Hepatocyte (in vitro differentiated cells): ENCODE data around the gene EBI3. TPM values are rescaled to one million over a fixed set of nuclear protein-coding genes. Genes with fewer than 3 reads are reported as not detected.

Source experiments
- DNase-seq: peaks from one replicate; pipeline ENCODE4 v3.0.0-alpha.2; 2016; ENCODE audit warnings: low spot score
- H2AFZ ChIP-seq: fragments of 200-600 bp; sonication (generic); 2 replicates; pipeline ENCODE4 v1.6.0; 2016; ENCODE audit warnings: antibody characterized with exemption, mild to moderate bottlenecking
- H3K27ac ChIP-seq: fragments of 200-600 bp; sonication (generic); 2 replicates; pipeline ENCODE4 v1.5.1; 2016; ENCODE audit warnings: mild to moderate bottlenecking
- H3K27me3 ChIP-seq: fragments of 200-600 bp; sonication (generic); 2 replicates; pipeline ENCODE4 v1.6.1; 2016
- H3K36me3 ChIP-seq: fragments of 200-600 bp; sonication (generic); replicated peaks from 2 replicates; pipeline ENCODE4 v1.5.1; 2016; ENCODE audit warnings: low read depth; ENCODE audit not compliant: insufficient read depth
- H3K4me1 ChIP-seq: fragments of 200-600 bp; sonication (generic); 2 replicates; pipeline ENCODE4 v1.5.1; 2016; ENCODE audit warnings: mild to moderate bottlenecking, moderate library complexity; ENCODE audit not compliant: insufficient read depth
- H3K4me2 ChIP-seq: fragments of 200-600 bp; sonication (generic); 2 replicates; pipeline ENCODE4 v1.6.0; 2016
- H3K4me3 ChIP-seq: fragments of 200-600 bp; sonication (generic); 2 replicates; pipeline ENCODE4 v1.5.1; 2016; ENCODE audit warnings: mild to moderate bottlenecking
- H3K79me2 ChIP-seq: fragments of 200-600 bp; sonication (generic); 2 replicates; pipeline ENCODE4 v1.6.0; 2017; ENCODE audit warnings: mild to moderate bottlenecking
- H3K9me2 ChIP-seq: fragments of 200-600 bp; sonication (generic); replicated peaks from 2 replicates; pipeline ENCODE4 v1.6.0; 2017; ENCODE audit warnings: mild to moderate bottlenecking; ENCODE audit not compliant: insufficient read depth
- H3K9me3 ChIP-seq: fragments of 200-600 bp; sonication (generic); 2 replicates; pipeline ENCODE4 v1.5.1; 2016; ENCODE audit warnings: low read depth, mild to moderate bottlenecking
- H4K20me1 ChIP-seq: fragments of 200-600 bp; sonication (generic); 2 replicates; pipeline ENCODE4 v1.6.0; 2016; ENCODE audit warnings: mild to moderate bottlenecking; ENCODE audit not compliant: insufficient read depth, poor library complexity, severe bottlenecking
- CTCF ChIP-seq: fragments of 200-600 bp; sonication (generic); IDR thresholded peaks from 2 replicates; pipeline ENCODE4 v1.5.1; 2016; ENCODE audit warnings: antibody characterized with exemption, mild to moderate bottlenecking; ENCODE audit not compliant: poor library complexity
- EZH2 ChIP-seq: fragments of 200-600 bp; sonication (generic); IDR thresholded peaks from 2 replicates; pipeline ENCODE4 v1.6.1; 2016; ENCODE audit warnings: antibody characterized with exemption, mild to moderate bottlenecking, borderline replicate concordance
- EZH2phosphoT487 ChIP-seq: fragments of 200-600 bp; sonication (generic); IDR thresholded peaks from one replicate; pipeline ENCODE4 v1.6.1; 2018; ENCODE audit warnings: antibody characterized with exemption, mild to moderate bottlenecking, low read depth, moderate library complexity; ENCODE audit not compliant: unreplicated experiment, severe bottlenecking
- WGBS: methylation state at CpG from one replicate; pipeline ENCODE4 v1.1.6; 2016; ENCODE audit warnings: low lambda C conversion rate; ENCODE audit errors: missing lambda C conversion rate; 5-methylcytosine and 5-hydroxymethylcytosine counted together
- polyA plus RNA-seq: library from polyadenylated mRNA; unstranded; fragments of >200 nt; fragmentation: Nextera tagmentation; extraction: Ambion mirVana; gene quantifications from 2 replicates; pipeline ENCODE4 v1.2.1, GENCODE V29; 2016
- total RNA-seq: library from RNA; depleted of rRNA; stranded (reverse); fragments of >200 nt; gene quantifications from 2 replicates; pipeline ENCODE4 v1.2.3, GENCODE V29; 2014

Gene EBI3
- total and polyA plus RNA-seq, 2 experiments from 2014 or later, result 3.0 to 7.6 TPM

GRCh38 chr19:4208385-4209094 lies 20.8 kb upstream of the EBI3 start:
- TF ChIP-seq EZH2phosphoT487, result no peak
- TF ChIP-seq EZH2, result no peak
- TF ChIP-seq CTCF, result peak; percentile 50
- Histone ChIP-seq H2AFZ (no peak overlapping the region), H3K9me3 (no peaks in the 10 kb centered on the region), H3K4me3 (no peak overlapping the region), H3K79me2 (no peaks in the 10 kb centered on the region), H3K36me3 (no peaks in the 10 kb centered on the region), H3K27me3 (no peaks in the 10 kb centered on the region), H3K4me2 (no peak overlapping the region), H3K4me1 (no peaks in the 10 kb centered on the region), H3K27ac (no peak overlapping the region), H4K20me1 (no peaks in the 10 kb centered on the region), H3K9me2 (no peaks in the 10 kb centered on the region)
- WGBS, result 70% methylated on average over 12 of the region's 13 CpGs
- DNase-seq, result peak; percentile 55

GRCh38 chr19:4210166-4210731 lies 19.1 kb upstream of the EBI3 start:
- Histone ChIP-seq H2AFZ (no peak overlapping the region), H3K4me2 (no peak overlapping the region), H3K27me3 (no peaks in the 10 kb centered on the region), H3K4me3 (no peak overlapping the region), H3K36me3 (no peaks in the 10 kb centered on the region), H3K9me3 (no peaks in the 10 kb centered on the region), H3K27ac (no peak overlapping the region), H4K20me1 (no peaks in the 10 kb centered on the region), H3K79me2 (no peaks in the 10 kb centered on the region), H3K4me1 (no peaks in the 10 kb centered on the region), H3K9me2 (no peaks in the 10 kb centered on the region)
- TF ChIP-seq EZH2phosphoT487, result no peak
- TF ChIP-seq CTCF, result no peak
- TF ChIP-seq EZH2, result no peak
- DNase-seq, result no peak
- 94% methylated on average over 11 of the region's 15 CpGs for WGBS

GRCh38 chr19:4213116-4213515 lies 16.2 kb upstream of the EBI3 start:
- Histone ChIP-seq H3K27ac (no peak overlapping the region), H3K27me3 (no peaks in the 10 kb centered on the region), H3K9me2 (no peaks in the 10 kb centered on the region), H4K20me1 (no peaks in the 10 kb centered on the region), H3K4me2 (no peak overlapping the region), H3K4me1 (no peaks in the 10 kb centered on the region), H3K36me3 (no peaks in the 10 kb centered on the region), H2AFZ (no peak overlapping the region), H3K9me3 (no peaks in the 10 kb centered on the region), H3K79me2 (no peaks in the 10 kb centered on the region), H3K4me3 (no peak overlapping the region)
- 94% methylated on average over 2 of the region's 3 CpGs for WGBS
- TF ChIP-seq EZH2phosphoT487 (no peak), EZH2 (no peak), CTCF (no peak)
- DNase-seq, result no peak
